Endothelial cell (in vitro differentiated cells): ENCODE measurements around the gene FKBP9. TPM values are rescaled to one million over a fixed set of nuclear protein-coding genes. Genes with fewer than 3 reads are reported as not detected.
"Not testable (repeated sequence)": the region's sequence is repeated elsewhere in the genome, so short reads cannot be mapped to it uniquely, and the experiment has no call there.

Experiments used
- DNase-seq: peaks from one replicate; pipeline ENCODE4 v3.0.0; 2021; ENCODE audit warnings: low spot score
- H3K27ac Mint-ChIP-seq: one replicate; pipeline ENCODE4 v1.8.0; 2021; ENCODE audit warnings: mixed read lengths, inconsistent platforms; ENCODE audit not compliant: unreplicated experiment
- H3K27me3 Mint-ChIP-seq: one replicate; pipeline ENCODE4 v1.8.0; 2021; ENCODE audit warnings: mild to moderate bottlenecking, moderate library complexity, mixed read lengths, inconsistent platforms; ENCODE audit not compliant: unreplicated experiment
- H3K36me3 Mint-ChIP-seq: one replicate; pipeline ENCODE4 v1.8.0; 2021; ENCODE audit warnings: mild to moderate bottlenecking, low read depth, mixed read lengths, inconsistent platforms; ENCODE audit not compliant: unreplicated experiment
- H3K4me1 Mint-ChIP-seq: one replicate; pipeline ENCODE4 v1.8.0; 2021; ENCODE audit warnings: mild to moderate bottlenecking, mixed read lengths, inconsistent platforms; ENCODE audit not compliant: unreplicated experiment
- H3K4me3 Mint-ChIP-seq: one replicate; pipeline ENCODE4 v1.8.0; 2021; ENCODE audit warnings: mild to moderate bottlenecking, mixed read lengths, inconsistent platforms; ENCODE audit not compliant: unreplicated experiment
- H3K9me3 Mint-ChIP-seq: one replicate; pipeline ENCODE4 v1.8.0; 2021; ENCODE audit warnings: mixed read lengths, inconsistent platforms; ENCODE audit not compliant: unreplicated experiment
- total RNA-seq: library from RNA; stranded (reverse); fragmentation: NEBNext Ultra II Directional; extraction: Animal tissue kit (Norgen Biotek cat#: 25700); gene quantifications from one replicate; pipeline ENCODE4 v1.2.1, GENCODE V29; 2021; ENCODE audit not compliant: unreplicated experiment

The FKBP9 gene
- total RNA-seq, 1 donor from 2014 or later: 218 TPM

DNA sequence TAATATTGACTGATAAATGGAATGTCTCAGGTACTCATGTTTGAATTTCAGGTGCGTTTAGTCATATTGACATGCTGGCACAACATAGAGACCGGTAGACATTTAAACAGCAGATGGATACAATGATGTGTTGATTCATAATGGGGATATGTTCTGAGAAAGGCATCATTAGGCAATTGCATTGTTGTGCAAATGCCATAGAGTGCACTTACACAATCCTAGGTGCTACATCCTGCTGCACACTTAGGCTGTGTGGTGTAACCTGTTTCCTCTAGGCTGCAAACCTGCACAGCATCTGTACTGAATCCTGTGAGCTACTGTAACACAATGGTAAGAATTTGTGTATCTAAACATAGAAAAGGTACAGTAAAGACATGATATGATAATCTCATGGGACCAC, 19.9 kb downstream of the FKBP9 start:
- H3K4me3 Mint-ChIP-seq, H3K27ac Mint-ChIP-seq, H3K9me3 Mint-ChIP-seq, H3K27me3 Mint-ChIP-seq, DNase-seq, H3K4me1 Mint-ChIP-seq: not testable (repeated sequence)
- H3K36me3 Mint-ChIP-seq: peaks cover 18% of the 10 kb centered on the region

DNA sequence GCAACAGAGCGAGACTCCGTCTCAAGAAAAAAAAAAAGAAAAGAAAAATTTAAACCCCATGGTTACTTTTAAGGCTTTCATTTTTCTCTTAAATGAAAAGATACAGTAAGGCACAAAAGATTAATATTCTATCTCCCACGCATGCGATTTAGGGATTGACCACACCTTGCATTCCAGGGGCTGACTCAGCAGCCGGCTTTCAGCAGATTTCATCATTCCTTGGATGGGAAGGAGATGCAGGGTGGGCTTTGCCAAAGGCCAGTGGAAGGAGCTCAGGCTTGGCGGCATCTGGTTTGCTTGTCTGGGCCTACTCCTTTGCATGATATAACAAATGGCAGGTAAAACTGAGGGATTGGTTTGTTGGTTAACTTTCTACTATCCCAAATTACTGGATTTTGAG, 22.0 kb downstream of the FKBP9 start:
- not testable (repeated sequence) for H3K27ac Mint-ChIP-seq, H3K4me1 Mint-ChIP-seq, DNase-seq, H3K9me3 Mint-ChIP-seq, H3K27me3 Mint-ChIP-seq, H3K4me3 Mint-ChIP-seq
- peaks cover 18% of the 10 kb centered on the region for H3K36me3 Mint-ChIP-seq

DNA sequence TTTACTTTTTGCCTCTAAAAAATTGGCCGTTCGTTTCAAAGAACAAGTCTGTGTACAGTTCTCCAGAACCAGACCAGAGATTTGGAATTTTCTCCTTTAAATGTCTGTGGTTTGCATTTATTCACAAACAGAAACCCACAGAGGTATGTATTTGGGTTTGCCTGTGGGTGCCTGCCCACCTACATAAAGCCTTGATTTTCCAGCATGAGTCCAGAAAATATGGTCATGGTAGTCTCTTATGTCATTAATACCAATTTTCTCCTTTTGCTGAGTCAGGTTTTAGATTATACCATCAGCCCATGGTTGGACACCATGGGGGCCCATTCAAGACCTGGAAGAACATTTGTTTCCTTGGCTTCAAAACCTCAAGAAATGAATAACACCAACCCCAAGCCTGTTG, 22.7 kb downstream of the FKBP9 start:
- not testable (repeated sequence) for H3K4me1 Mint-ChIP-seq, H3K9me3 Mint-ChIP-seq, H3K27me3 Mint-ChIP-seq, H3K27ac Mint-ChIP-seq, H3K4me3 Mint-ChIP-seq, DNase-seq
- peaks cover 22% of the 10 kb centered on the region for H3K36me3 Mint-ChIP-seq

DNA sequence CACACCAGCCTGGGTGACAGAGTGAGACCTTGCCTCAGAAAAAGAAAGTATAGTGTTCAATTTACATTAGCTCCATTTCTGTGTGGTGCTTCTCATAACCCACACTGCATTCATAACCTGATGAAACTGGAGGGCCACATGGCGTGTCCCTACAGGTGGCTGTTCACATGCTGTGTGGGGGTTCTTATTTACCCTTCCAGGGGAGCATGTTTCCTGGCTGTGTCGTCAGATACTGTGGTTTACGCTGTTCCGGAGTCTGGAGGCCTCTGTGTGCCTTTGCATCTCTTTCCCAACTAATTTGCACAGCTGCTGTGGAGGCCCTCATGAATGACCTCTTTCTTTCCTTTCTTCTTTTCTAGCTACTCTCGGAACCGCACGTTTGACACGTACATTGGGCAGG, 30.9 kb downstream of the FKBP9 start:
- Mint-ChIP-seq H3K4me1 (peaks cover 13% of the 10 kb centered on the region), H3K36me3 (peaks cover 17% of the 10 kb centered on the region)
- not testable (repeated sequence) for H3K27ac Mint-ChIP-seq, DNase-seq, H3K27me3 Mint-ChIP-seq, H3K9me3 Mint-ChIP-seq, H3K4me3 Mint-ChIP-seq

DNA sequence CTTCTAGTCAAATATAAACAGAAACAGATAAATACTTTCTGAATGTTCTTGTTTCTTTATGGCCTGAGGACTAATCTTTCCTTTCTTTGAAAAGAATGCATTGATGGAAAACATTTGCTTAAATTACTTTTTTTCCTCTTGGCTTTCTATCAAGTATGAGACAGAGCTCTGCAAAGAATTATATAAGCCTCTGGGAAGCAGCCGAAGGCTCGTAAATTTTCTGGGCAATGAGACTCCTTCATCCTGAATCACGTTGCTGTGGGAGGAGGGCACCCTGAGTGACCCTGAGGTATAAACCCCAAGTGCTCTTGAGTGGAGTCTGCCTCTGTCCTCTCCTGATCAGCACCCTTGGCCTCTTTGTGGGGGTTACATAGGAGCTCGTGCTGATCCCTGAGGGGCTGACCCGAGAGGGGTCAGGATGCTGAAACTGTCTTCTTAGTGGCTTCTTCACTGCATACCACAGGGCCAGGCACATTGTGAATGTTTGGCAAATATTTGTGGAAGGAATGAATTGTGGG, 33.9 kb downstream of the FKBP9 start:
- not testable (repeated sequence) for H3K27me3 Mint-ChIP-seq, DNase-seq, H3K4me3 Mint-ChIP-seq, H3K36me3 Mint-ChIP-seq, H3K9me3 Mint-ChIP-seq, H3K27ac Mint-ChIP-seq
- H3K4me1 Mint-ChIP-seq: peaks cover 16% of the 10 kb centered on the region

DNA sequence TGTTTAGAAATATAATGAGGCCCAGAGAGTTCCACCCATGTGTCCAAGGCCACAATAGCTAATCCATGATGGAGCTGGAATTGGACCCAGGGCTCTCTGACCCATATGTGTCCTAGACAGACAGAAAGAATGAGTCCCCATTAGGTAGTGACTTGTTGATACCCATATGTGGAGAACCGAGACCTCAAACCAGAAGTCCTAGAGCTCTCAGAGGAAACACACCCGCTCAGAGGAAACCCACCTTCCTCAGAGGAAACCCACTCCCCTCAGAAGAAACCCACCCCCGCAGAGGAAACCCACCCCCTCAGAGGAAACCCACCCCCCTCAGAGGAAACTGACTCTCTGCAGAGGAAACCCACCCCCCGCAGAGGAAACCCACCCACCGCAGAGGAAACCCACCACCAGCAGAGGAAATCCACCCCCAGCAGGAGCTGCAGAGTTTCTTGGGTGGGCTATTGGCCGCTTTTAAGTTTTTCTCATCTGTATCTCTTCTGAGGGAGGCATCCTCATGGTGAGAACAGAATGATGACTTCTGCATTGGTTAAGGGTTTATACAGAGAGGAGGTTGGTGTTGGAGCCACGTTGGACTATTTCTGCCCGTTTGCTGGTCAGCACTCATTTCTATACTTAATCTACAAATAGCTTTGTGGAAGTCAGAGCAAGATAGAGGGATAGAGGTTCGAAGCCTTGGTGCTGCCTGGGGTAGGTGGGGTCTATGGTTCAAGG, 34.9 kb downstream of the FKBP9 start:
- peak overlapping the region; percentile 39 for H3K27ac Mint-ChIP-seq
- not testable (repeated sequence) for H3K4me3 Mint-ChIP-seq, H3K27me3 Mint-ChIP-seq, H3K36me3 Mint-ChIP-seq, H3K9me3 Mint-ChIP-seq
- peaks cover 16% of the 10 kb centered on the region for H3K4me1 Mint-ChIP-seq
- peak; percentile 4 for DNase-seq

DNA sequence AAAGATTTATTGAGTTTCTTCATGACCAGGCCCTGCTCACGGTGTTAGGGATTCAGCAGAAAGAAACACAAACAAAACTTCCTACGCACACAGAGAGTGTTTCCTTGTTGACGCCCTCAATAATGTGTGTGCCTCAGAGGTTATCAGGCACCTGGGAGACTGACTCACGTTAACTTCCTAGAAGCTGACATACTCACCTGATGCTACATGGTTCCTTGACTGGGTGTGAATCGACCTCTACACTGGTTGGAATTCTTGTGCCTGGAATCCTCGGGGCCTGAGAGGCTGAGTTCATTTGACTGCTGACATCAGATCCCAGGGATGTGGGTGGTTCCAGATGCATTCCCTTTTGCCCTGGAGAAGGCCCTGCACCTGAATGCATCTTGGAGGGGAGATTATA, 35.5 kb downstream of the FKBP9 start:
- not testable (repeated sequence) for H3K9me3 Mint-ChIP-seq, H3K27me3 Mint-ChIP-seq, H3K4me3 Mint-ChIP-seq, H3K36me3 Mint-ChIP-seq
- H3K4me1 Mint-ChIP-seq: peaks cover 18% of the 10 kb centered on the region
- H3K27ac Mint-ChIP-seq: peak overlapping the region; percentile 85
- peak; percentile 4 for DNase-seq

DNA sequence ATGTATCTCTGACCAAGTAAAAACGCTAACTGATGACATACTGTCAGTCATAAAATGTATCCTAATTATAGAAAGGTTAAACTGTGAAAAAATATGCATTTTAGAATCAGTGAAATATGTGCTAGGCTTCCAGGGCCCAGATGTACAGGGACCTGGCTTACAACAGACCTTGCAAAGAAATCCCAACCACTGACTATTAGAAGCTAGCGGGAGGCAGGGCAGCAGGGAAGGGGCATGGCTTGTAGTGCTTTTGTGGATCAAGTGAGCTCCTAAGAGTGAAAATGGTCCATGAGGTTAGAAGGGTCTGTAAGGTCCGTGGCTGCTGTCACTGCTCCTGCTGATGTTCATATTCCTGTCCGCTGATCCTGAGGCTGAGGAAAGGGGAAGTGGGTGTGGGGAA, 40.7 kb downstream of the FKBP9 start:
- H3K27me3 Mint-ChIP-seq, H3K36me3 Mint-ChIP-seq, H3K9me3 Mint-ChIP-seq, DNase-seq: not testable (repeated sequence)
- Mint-ChIP-seq H3K27ac (peak overlapping the region; percentile 98), H3K4me1 (peaks cover 27% of the 10 kb centered on the region), H3K4me3 (peak overlapping the region; percentile 42)

DNA sequence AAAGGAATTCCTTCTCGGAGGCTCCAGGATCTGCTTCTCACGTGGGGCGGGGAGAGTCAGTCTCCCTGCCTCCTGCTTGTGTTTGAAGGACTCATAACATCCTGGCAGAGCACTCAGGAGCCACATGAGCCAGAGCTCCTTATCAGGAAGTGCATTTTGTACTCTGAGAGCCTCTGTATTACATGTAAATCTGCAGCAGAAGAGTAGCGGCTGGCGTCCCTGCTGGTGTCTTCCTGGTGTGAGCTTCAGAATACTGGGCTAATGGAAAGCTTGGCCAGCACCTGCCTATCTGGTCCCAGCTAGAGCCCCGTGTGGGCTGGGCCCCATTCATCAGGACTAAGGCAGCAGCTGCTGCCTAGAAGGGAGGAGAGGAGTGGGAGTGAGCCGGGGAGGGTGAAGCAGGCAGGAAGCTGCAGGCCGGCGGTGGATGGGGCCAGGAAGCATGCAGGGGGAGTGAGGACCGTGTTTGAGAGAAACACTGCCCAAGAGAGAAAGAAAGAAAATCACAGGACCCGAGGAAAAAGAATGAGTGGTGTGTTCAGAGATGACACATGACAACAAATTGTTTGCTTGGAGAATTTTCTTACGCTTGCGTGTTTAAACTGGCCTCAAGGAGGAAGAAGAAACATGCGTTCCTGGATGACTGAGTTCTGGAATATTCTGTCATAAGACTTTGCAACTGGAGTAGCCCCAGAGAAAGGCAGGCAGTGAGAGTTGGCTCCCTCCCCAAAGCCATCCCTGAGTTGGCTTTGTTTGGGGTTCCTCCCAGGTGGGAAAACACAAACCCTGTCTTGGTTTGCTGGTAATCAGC, 41.3 kb downstream of the FKBP9 start:
- not testable (repeated sequence) for H3K9me3 Mint-ChIP-seq, H3K27me3 Mint-ChIP-seq, H3K36me3 Mint-ChIP-seq
- Mint-ChIP-seq H3K4me3 (peak overlapping the region; percentile 62), H3K27ac (peak overlapping the region; percentile 98), H3K4me1 (peaks cover 30% of the 10 kb centered on the region)
- peak; percentile 61 for DNase-seq

DNA sequence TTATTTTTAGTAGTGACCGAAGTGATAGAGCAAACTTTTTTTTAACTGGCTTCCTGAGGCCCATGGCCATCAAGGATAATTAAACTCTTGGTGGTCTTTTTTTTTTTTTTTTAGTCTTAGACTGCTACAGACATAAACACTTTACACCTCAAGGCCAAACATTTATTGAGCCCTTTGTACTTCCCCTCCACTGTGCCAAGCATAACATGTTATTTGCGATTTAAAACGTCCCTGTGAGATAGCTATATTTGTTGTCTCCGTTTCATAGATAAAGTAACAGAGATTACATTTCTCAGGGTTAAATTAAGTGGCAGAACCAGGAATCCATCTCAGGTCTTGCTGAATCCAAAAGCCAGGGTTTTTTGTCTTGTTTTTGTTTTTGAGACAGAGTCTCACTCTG, 42.1 kb downstream of the FKBP9 start:
- Mint-ChIP-seq H3K36me3 (peaks cover 14% of the 10 kb centered on the region), H3K4me1 (peaks cover 38% of the 10 kb centered on the region), H3K4me3 (peak overlapping the region; percentile 62), H3K27ac (peak overlapping the region; percentile 98)
- not testable (repeated sequence) for H3K9me3 Mint-ChIP-seq, DNase-seq, H3K27me3 Mint-ChIP-seq

DNA sequence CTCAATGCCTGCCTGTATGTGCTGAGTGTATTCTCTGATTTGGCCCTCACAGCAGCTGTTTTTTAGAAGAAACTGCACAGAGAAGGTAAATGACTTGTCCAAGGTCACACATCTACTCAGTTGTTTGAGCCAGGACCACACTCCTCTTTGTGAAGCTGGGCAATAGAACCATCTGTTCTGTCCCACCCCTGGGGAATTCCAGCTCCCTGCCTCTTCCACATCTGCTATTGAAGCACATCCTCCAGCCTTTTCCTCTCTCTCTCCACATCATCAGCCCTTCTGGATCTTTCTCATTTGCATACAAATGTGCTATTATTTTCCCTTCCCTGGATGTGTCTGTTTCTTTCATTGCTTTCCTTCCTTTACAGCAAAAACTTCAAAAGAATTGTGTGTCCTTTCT, 45.9 kb downstream of the FKBP9 start:
- not testable (repeated sequence) for H3K9me3 Mint-ChIP-seq, H3K27me3 Mint-ChIP-seq, DNase-seq, H3K27ac Mint-ChIP-seq
- Mint-ChIP-seq H3K4me3 (peak overlapping the region; percentile 27), H3K36me3 (peaks cover 22% of the 10 kb centered on the region), H3K4me1 (peaks cover 33% of the 10 kb centered on the region)

DNA sequence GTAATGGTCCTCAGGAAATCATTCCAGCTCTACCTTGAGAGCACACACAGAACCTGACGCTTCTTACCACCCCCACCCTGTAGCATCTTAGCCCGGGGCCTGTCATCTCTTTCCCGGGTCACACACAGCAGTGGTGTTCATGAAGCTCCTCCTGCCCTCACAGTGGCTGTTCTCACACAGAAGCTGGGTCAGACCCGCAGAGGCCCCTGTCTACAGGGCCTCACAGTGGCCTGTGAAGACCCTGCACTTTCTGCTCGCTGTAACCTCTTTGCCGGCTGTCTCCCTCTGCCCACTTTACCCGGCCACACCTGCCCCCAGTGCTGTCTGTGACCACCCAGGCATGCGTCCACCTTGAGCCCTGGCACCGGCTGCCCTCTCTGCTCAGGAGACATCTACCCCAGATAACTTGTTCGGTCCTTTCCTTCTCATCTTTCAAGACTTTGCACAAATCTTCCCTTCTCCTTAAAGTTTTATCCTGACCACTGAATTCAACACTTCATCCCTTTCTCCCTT, 46.9 kb downstream of the FKBP9 start:
- H3K27me3 Mint-ChIP-seq, DNase-seq, H3K9me3 Mint-ChIP-seq: not testable (repeated sequence)
- peaks cover 27% of the 10 kb centered on the region for H3K4me1 Mint-ChIP-seq
- H3K27ac Mint-ChIP-seq: peak overlapping the region; percentile 65
- peaks cover 26% of the 10 kb centered on the region for H3K36me3 Mint-ChIP-seq
- peak overlapping the region; percentile 72 for H3K4me3 Mint-ChIP-seq
